H1 (cell line): ENCODE results near the gene STAT5A. TPM values are rescaled to one million over a fixed set of nuclear protein-coding genes. Genes with fewer than 3 reads are reported as not detected.

Source experiments
- CTCF ChIA-PET: fragments of 300-600 bp; sonication (Branson Sonifier 250); formaldehyde crosslinking; loops from one replicate; lab custom pipeline; 2021; ENCODE audit not compliant: partially characterized antibody; lab: Charles Lee
- POLR2A ChIA-PET: fragments of 300-600 bp; sonication (Branson Sonifier 250); formaldehyde crosslinking; loops from one replicate; lab custom pipeline; 2021; ENCODE audit warnings: inconsistent platforms; ENCODE audit not compliant: partially characterized antibody; lab: Charles Lee
- DNase-seq, 2 experiments: peaks; one replicate each; pipeline versions ENCODE4 v3.0.0 to v3.0.0-alpha.2; 2010 to 2022; ENCODE audit warnings: low spot score in 2 of 2, low read depth in 1 of 2, mixed read lengths in 1 of 2
- FAIRE-seq: peaks from 2 replicates; lab custom pipeline; 2011; peaks lifted over from hg19 to GRCh38; lab: Jason Lieb, UNC
- H2AFZ ChIP-seq: 2 replicates; pipeline ENCODE4 v1.8.1; 2012; ENCODE audit warnings: low read length, inconsistent platforms
- H2AK5ac ChIP-seq: 2 replicates; pipeline ENCODE4 v1.6.1; 2013; ENCODE audit warnings: low read depth, low read length
- H2BK120ac ChIP-seq: replicated peaks from 2 replicates; pipeline ENCODE3; 2013; ENCODE audit warnings: low read depth, low read length, inconsistent platforms
- H2BK12ac ChIP-seq: 2 replicates; pipeline ENCODE4 v1.6.1; 2013; ENCODE audit warnings: low read depth, low read length
- H2BK15ac ChIP-seq: 2 replicates; pipeline ENCODE4 v1.6.1; 2013; ENCODE audit warnings: low read length
- H2BK20ac ChIP-seq: 2 replicates; pipeline ENCODE4 v1.6.1; 2013; ENCODE audit warnings: low read length
- H2BK5ac ChIP-seq: 2 replicates; pipeline ENCODE4 v1.6.1; 2013; ENCODE audit warnings: low read depth, low read length
- H3K14ac ChIP-seq: 2 replicates; pipeline ENCODE4 v1.6.1; 2013; ENCODE audit warnings: inconsistent platforms; ENCODE audit not compliant: insufficient read length
- H3K18ac ChIP-seq: 2 replicates; pipeline ENCODE4 v1.6.1; 2013; ENCODE audit warnings: low read length; ENCODE audit errors: extremely low read depth
- H3K23ac ChIP-seq: 2 replicates; pipeline ENCODE4 v1.6.1; 2013; ENCODE audit warnings: inconsistent platforms; ENCODE audit not compliant: insufficient read length
- H3K23me2 ChIP-seq: 2 replicates; pipeline ENCODE4 v1.6.1; 2013; ENCODE audit warnings: low read depth, low read length
- H3K27ac ChIP-seq: 2 replicates; pipeline ENCODE4 v1.6.1; 2011; ENCODE audit warnings: low read depth, low read length, inconsistent platforms
- H3K27me3 ChIP-seq, 4 experiments: replicated peaks in 1 of 4; 1 replicate in 1 of 4; 2 replicates in 3 of 4; pipeline versions ENCODE4 v1.6.1 to v1.8.1; 2011 to 2013; ENCODE audit warnings: low read length in 3 of 4, mild to moderate bottlenecking in 3 of 4, inconsistent platforms in 2 of 4, mixed read lengths in 2 of 4, moderate library complexity in 1 of 4; ENCODE audit not compliant: control insufficient read depth in 3 of 4, insufficient read depth in 3 of 4; ENCODE audit errors: extremely low read depth in 1 of 4
- H3K36me3 ChIP-seq, 4 experiments: 2 replicates each; pipeline versions ENCODE4 v1.6.1 to v1.8.1; 2011 to 2013; ENCODE audit warnings: mild to moderate bottlenecking in 4 of 4, low read length in 3 of 4, moderate library complexity in 2 of 4, control low read depth in 1 of 4, inconsistent platforms in 1 of 4; ENCODE audit not compliant: insufficient read depth in 4 of 4, control insufficient read depth in 2 of 4
- H3K4ac ChIP-seq: replicated peaks from 2 replicates; pipeline ENCODE3; 2013; ENCODE audit warnings: low read length, low read depth, mixed read lengths, inconsistent platforms; ENCODE audit not compliant: insufficient read length
- H3K4me1 ChIP-seq, 4 experiments: replicated peaks in 1 of 4; 1 replicate in 1 of 4; 2 replicates in 3 of 4; pipeline versions ENCODE4 v1.6.1 to v1.8.1; 2011 to 2013; ENCODE audit warnings: low read length in 3 of 4, inconsistent platforms in 2 of 4, mixed read lengths in 1 of 4; ENCODE audit not compliant: insufficient read depth in 4 of 4, control insufficient read depth in 3 of 4
- H3K4me2 ChIP-seq, 2 experiments: 2 replicates each; pipeline versions ENCODE4 v1.6.1 to v1.8.1; 2011 to 2013; ENCODE audit warnings: low read depth in 2 of 2, low read length in 2 of 2, control low read depth in 1 of 2, inconsistent platforms in 1 of 2, mild to moderate bottlenecking in 1 of 2; ENCODE audit not compliant: insufficient read depth in 1 of 2
- H3K4me3 ChIP-seq, 4 experiments: fragments of 200-600, 300-600 bp in 1 of 4; sonication (generic), shearing (Covaris generic), sonication (Bioruptor Twin) in 1 of 4; 2 replicates each; pipeline versions ENCODE4 v1.5.1 to v1.8.1; 2011 to 2016; ENCODE audit warnings: low read length in 4 of 4, low read depth in 3 of 4, control low read depth in 2 of 4, inconsistent platforms in 2 of 4, mild to moderate bottlenecking in 2 of 4, mixed read lengths in 1 of 4, moderate library complexity in 1 of 4; ENCODE audit not compliant: insufficient read depth in 2 of 4; ENCODE audit errors: extremely low read depth in 1 of 4
- H3K56ac ChIP-seq: replicated peaks from 2 replicates; pipeline ENCODE3; 2013; ENCODE audit warnings: low read depth, mild to moderate bottlenecking, mixed read lengths, low read length, inconsistent platforms; ENCODE audit not compliant: insufficient read length
- H3K79me1 ChIP-seq: 2 replicates; pipeline ENCODE4 v1.6.1; 2013; ENCODE audit warnings: low read depth, low read length, control low read depth
- H3K79me2 ChIP-seq, 2 experiments: 2 replicates each; pipeline versions ENCODE4 v1.6.1 to v1.8.1; 2012 to 2013; ENCODE audit warnings: low read length in 2 of 2, mild to moderate bottlenecking in 2 of 2, inconsistent platforms in 1 of 2; ENCODE audit not compliant: insufficient read depth in 2 of 2, control insufficient read depth in 1 of 2
- H3K9ac ChIP-seq, 4 experiments: replicated peaks in 1 of 4; 1 replicate in 1 of 4; 2 replicates in 3 of 4; pipeline versions ENCODE4 v1.6.1 to v1.8.1; 2011 to 2013; ENCODE audit warnings: low read depth in 3 of 4, low read length in 3 of 4, control low read depth in 2 of 4, mild to moderate bottlenecking in 2 of 4, moderate library complexity in 2 of 4, inconsistent platforms in 1 of 4; ENCODE audit errors: extremely low read depth in 1 of 4
- H3K9me3 ChIP-seq, 2 experiments: 2 replicates each; pipeline versions ENCODE4 v1.6.1 to v1.8.1; 2012 to 2013; ENCODE audit warnings: mild to moderate bottlenecking in 2 of 2, moderate library complexity in 2 of 2, control low read depth in 1 of 2, inconsistent platforms in 1 of 2, low read depth in 1 of 2, low read length in 1 of 2, mixed read lengths in 1 of 2; ENCODE audit not compliant: insufficient read depth in 2 of 2
- H4K20me1 ChIP-seq, 2 experiments: replicated peaks in 1 of 2; 2 replicates each; pipeline versions ENCODE3 to v1.8.1; 2011 to 2013; ENCODE audit warnings: inconsistent platforms in 2 of 2, low read length in 2 of 2, mild to moderate bottlenecking in 1 of 2; ENCODE audit not compliant: insufficient read depth in 2 of 2, control insufficient read depth in 1 of 2
- H4K5ac ChIP-seq: 2 replicates; pipeline ENCODE4 v1.6.1; 2013; ENCODE audit warnings: low read length, low read depth, mixed read lengths, inconsistent platforms; ENCODE audit not compliant: insufficient read length
- H4K8ac ChIP-seq: 2 replicates; pipeline ENCODE4 v1.8.0; 2013; ENCODE audit warnings: mild to moderate bottlenecking, moderate library complexity, low read length, inconsistent platforms; ENCODE audit not compliant: insufficient read depth; ENCODE audit errors: extremely low read depth
- H4K91ac ChIP-seq: replicated peaks from 2 replicates; pipeline ENCODE3; 2013; ENCODE audit warnings: low read length, mixed read lengths, inconsistent platforms; ENCODE audit not compliant: insufficient read length
- CEBPB ChIP-seq: IDR thresholded peaks from 2 replicates; pipeline ENCODE4 v1.6.1; 2012; ENCODE audit warnings: low read depth, low read length
- MAX ChIP-seq: IDR thresholded peaks from 2 replicates; pipeline ENCODE4 v1.6.1; 2012; ENCODE audit warnings: inconsistent platforms
- WGBS, 2 experiments: shearing (Covaris generic) in 1 of 2; methylation state at CpG; one replicate each; pipeline versions ENCODE4 v1.1.6 to v1.1.7; 2013 to 2015; ENCODE audit warnings: low lambda C conversion rate in 2 of 2, mixed read lengths in 2 of 2, inconsistent platforms in 1 of 2, low coverage in 1 of 2, missing lambda C conversion rate in 1 of 2; ENCODE audit not compliant: insufficient replicate concordance in 2 of 2, insufficient coverage in 1 of 2, insufficient read length in 1 of 2; ENCODE audit errors: extremely low coverage in 1 of 2, missing lambda C conversion rate in 1 of 2; 5-methylcytosine and 5-hydroxymethylcytosine counted together
- polyA plus RNA-seq, 7 experiments: library from polyadenylated mRNA; depleted of rRNA in 3 of 7; stranded (reverse) in 5 of 7; unstranded in 2 of 7; fragments of >200 nt in 5 of 7; fragments of 200-250 nt in 2 of 7; gene quantifications; 1 replicate in 5 of 7; 2 replicates in 1 of 7; 4 replicates in 1 of 7; pipeline versions ENCODE4 v1.2.1 to v1.2.3, GENCODE V29; 2011 to 2013; ENCODE audit warnings: missing spikeins in 2 of 7, mixed read lengths in 2 of 7
- total RNA-seq: library from RNA; stranded (reverse); fragmentation: NEBNext Ultra II Directional; extraction: Animal tissue kit (Norgen Biotek cat#: 25700); gene quantifications from 2 replicates; pipeline ENCODE4 v1.2.1, GENCODE V29; 2021

STAT5A gene
- total and polyA plus RNA-seq, 2 of the 8 experiments (the other 6 are each of a cell fraction or from before 2014, with no cell fraction given): 4.2 to 5.4 TPM

- Histone ChIP-seq H3K14ac (no peak overlapping the region), H2BK5ac (no peak overlapping the region), H4K91ac (no peak overlapping the region), H4K20me1 (peaks cover 0 to 3% of the 10 kb centered on the region in 2 experiments), H3K23me2 (peaks cover 2% of the 10 kb centered on the region; the same call in 1 of the 2 replicates), H3K4me3 (no peak overlapping the region), H3K4me1 (no peaks in the 10 kb centered on the region; a peak in 2 of 7 replicates), H3K79me2 (peaks cover 0 to 52% of the 10 kb centered on the region in 2 experiments; a peak in 2 of 4 replicates), H3K36me3 (no peaks in the 10 kb centered on the region), H3K4me2 (no peak overlapping the region), H3K79me1 (peaks cover 5% of the 10 kb centered on the region), H2AK5ac (no peak overlapping the region), H2AFZ (no peak overlapping the region), H3K9ac (no peak overlapping the region), H2BK15ac (no peak overlapping the region), H3K23ac (no peak overlapping the region), H3K56ac (no peak overlapping the region), H2BK12ac (no peak overlapping the region), H4K5ac (no peak overlapping the region), H3K18ac (no peak overlapping the region), H3K27ac (no peak overlapping the region), H2BK120ac (no peak overlapping the region), H3K4ac (no peak overlapping the region), H3K9me3 (no peaks in the 10 kb centered on the region), H4K8ac (no peak overlapping the region), H3K27me3 (no peaks in the 10 kb centered on the region), H2BK20ac (no peak overlapping the region)
- ChIA-PET CTCF (interaction anchor here (0.8 to 5.6 kb wide), 7 partner anchors 25 to 280 kb away, joined by 3 to 53 read pairs (median 4); partner anchors contain the start of gene HCRT), POLR2A (interaction anchor here (0.7 kb wide), 1 partner anchor 46 kb away, joined by 4 read pairs; no protein-coding TSS in a partner anchor)
- WGBS, 2 experiments: 92% methylated on average over 5 of the region's 5 CpGs; no CpG with 5 or more reads in 1 of the 2 experiments
- no peak for FAIRE-seq
- no peak for DNase-seq
- no peak for TF ChIP-seq MAX
- TF ChIP-seq CEBPB: peak; percentile 22; the same call in 1 of the 2 replicates
These were observed 40.6 kb upstream of the STAT5A start for GRCh38 chr17:42247734-42248133.
